HepG2 (cell line): ENCODE measurements around the gene ACTR3.

Experiments used
- BHLHE40 ChIP-seq: IDR thresholded peaks from 2 replicates; pipeline ENCODE4 v1.6.1; 2011; ENCODE audit warnings: low read length, improper control_type of control experiment
- CTCF ChIP-seq: sonication (generic); formaldehyde crosslinking; IDR thresholded peaks from 2 replicates; pipeline ENCODE4 v1.5.0; 2020; ENCODE audit warnings: mild to moderate bottlenecking, missing genetic modification reagents, moderate library complexity
- MTA3 ChIP-seq: sonication (generic); formaldehyde crosslinking; IDR thresholded peaks from 2 replicates; pipeline ENCODE4 v1.4.0; 2020; ENCODE audit warnings: missing genetic modification reagents
- NCOA1 ChIP-seq: sonication (generic); formaldehyde crosslinking; IDR thresholded peaks from 2 replicates; pipeline ENCODE4 v1.9.0; 2021; ENCODE audit warnings: missing genetic modification reagents
- RAD21 ChIP-seq: fragments of 450-650 bp; formaldehyde crosslinking; IDR thresholded peaks from 2 replicates; pipeline ENCODE4 v1.5.0; 2020; ENCODE audit warnings: mild to moderate bottlenecking
- RXRA ChIP-seq: sonication (generic); formaldehyde crosslinking; IDR thresholded peaks from 2 replicates; pipeline ENCODE4 v1.5.1; 2020; ENCODE audit warnings: missing genetic modification reagents
- ZBTB40 ChIP-seq, 2 experiments: fragments of 450-650 bp in 1 of 2; sonication (generic) in 1 of 2; formaldehyde crosslinking in 1 of 2; IDR thresholded peaks; 2 replicates each; pipeline versions ENCODE4 v1.6.1 to v1.8.0; 2016 to 2022; ENCODE audit warnings: antibody characterized with exemption in 1 of 2, mild to moderate bottlenecking in 1 of 2, missing genetic modification reagents in 1 of 2
- ZFP1 ChIP-seq: IDR thresholded peaks from 2 replicates; pipeline ENCODE4 v1.6.1; 2016
- ZNF788 ChIP-seq: sonication (generic); formaldehyde crosslinking; IDR thresholded peaks from 2 replicates; pipeline ENCODE4 v1.5.0; 2020; ENCODE audit warnings: mild to moderate bottlenecking, missing genetic modification reagents, borderline replicate concordance
- TF ChIP-seq, protein P1 (sequence below): sonication (generic); formaldehyde crosslinking; IDR thresholded peaks from 2 replicates; pipeline ENCODE4 v1.4.0; 2020; ENCODE audit warnings: low read depth, mild to moderate bottlenecking, missing genetic modification reagents
- TF ChIP-seq, protein P2 (sequence below): sonication (generic); formaldehyde crosslinking; IDR thresholded peaks from 2 replicates; pipeline ENCODE4 v1.8.1; 2022; ENCODE audit warnings: mild to moderate bottlenecking, missing genetic modification reagents
- TF ChIP-seq, protein P3 (sequence below): sonication (generic); formaldehyde crosslinking; IDR thresholded peaks from 2 replicates; pipeline ENCODE4 v1.4.0; 2020; ENCODE audit warnings: mild to moderate bottlenecking, missing genetic modification reagents

- no peak for TF ChIP-seq NCOA1 (CRISPR knock-in tag)
- TF ChIP-seq ZFP1 (CRISPR knock-in tag): no peak
- TF ChIP-seq, protein P1, sequence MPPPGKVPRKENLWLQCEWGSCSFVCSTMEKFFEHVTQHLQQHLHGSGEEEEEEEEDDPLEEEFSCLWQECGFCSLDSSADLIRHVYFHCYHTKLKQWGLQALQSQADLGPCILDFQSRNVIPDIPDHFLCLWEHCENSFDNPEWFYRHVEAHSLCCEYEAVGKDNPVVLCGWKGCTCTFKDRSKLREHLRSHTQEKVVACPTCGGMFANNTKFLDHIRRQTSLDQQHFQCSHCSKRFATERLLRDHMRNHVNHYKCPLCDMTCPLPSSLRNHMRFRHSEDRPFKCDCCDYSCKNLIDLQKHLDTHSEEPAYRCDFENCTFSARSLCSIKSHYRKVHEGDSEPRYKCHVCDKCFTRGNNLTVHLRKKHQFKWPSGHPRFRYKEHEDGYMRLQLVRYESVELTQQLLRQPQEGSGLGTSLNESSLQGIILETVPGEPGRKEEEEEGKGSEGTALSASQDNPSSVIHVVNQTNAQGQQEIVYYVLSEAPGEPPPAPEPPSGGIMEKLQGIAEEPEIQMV: no peak
- TF ChIP-seq, protein P2, sequence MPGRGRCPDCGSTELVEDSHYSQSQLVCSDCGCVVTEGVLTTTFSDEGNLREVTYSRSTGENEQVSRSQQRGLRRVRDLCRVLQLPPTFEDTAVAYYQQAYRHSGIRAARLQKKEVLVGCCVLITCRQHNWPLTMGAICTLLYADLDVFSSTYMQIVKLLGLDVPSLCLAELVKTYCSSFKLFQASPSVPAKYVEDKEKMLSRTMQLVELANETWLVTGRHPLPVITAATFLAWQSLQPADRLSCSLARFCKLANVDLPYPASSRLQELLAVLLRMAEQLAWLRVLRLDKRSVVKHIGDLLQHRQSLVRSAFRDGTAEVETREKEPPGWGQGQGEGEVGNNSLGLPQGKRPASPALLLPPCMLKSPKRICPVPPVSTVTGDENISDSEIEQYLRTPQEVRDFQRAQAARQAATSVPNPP (CRISPR knock-in tag): no peak
- no peak for TF ChIP-seq CTCF (CRISPR knock-in tag)
- no peak for TF ChIP-seq ZNF788 (CRISPR knock-in tag)
- TF ChIP-seq RAD21 (CRISPR knock-in tag): no peak
- TF ChIP-seq BHLHE40: no peak
- TF ChIP-seq RXRA (CRISPR knock-in tag): no peak
- no peak for TF ChIP-seq MTA3
- TF ChIP-seq, protein P3, sequence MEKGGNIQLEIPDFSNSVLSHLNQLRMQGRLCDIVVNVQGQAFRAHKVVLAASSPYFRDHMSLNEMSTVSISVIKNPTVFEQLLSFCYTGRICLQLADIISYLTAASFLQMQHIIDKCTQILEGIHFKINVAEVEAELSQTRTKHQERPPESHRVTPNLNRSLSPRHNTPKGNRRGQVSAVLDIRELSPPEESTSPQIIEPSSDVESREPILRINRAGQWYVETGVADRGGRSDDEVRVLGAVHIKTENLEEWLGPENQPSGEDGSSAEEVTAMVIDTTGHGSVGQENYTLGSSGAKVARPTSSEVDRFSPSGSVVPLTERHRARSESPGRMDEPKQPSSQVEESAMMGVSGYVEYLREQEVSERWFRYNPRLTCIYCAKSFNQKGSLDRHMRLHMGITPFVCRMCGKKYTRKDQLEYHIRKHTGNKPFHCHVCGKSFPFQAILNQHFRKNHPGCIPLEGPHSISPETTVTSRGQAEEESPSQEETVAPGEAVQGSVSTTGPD (CRISPR knock-in tag): no peak
- TF ChIP-seq ZBTB40 (IDR thresholded peaks at IDR 0.05): no peak
- TF ChIP-seq ZBTB40 (CRISPR knock-in tag; IDR thresholded peaks at IDR 0.05): no peak
Observed at GRCh38 chr2:113899166-113899565, 9.3 kb downstream of the ACTR3 start.
